ENCODE data around the gene ZNF548. TPM values are rescaled to one million over a fixed set of nuclear protein-coding genes. Genes with fewer than 3 reads are reported as not detected.

The ZNF548 gene
- total and polyA plus RNA-seq, 2 donors (not counting 1 experiment from before 2014, with no cell fraction given) = 52.5 to 83.8 TPM

DNA sequence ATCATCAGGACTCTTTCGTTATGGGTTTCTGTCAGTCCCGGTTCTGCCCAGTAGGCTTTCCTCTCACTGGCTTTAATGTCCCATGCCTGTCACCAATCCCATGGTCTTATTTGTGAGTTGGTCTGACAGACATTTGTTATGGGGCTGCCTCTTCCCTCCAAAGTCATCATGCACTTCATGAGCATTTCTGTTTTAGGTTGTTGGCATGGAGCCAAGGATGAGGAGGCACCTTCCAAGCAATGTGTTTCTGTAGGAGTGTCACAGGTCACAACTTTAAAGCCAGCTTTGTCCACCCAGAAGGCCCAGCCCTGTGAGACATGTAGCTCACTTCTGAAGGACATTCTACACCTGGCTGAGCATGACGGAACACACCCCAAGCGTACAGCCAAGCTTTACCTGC lies 29.8 kb downstream of the ZNF548 start:
- Histone ChIP-seq H3K27me3 (replicated peaks in 1 of 4; ENCODE audit: control extremely low read depth in 1 of 4, control insufficient read depth in 3 of 4, insufficient read depth in 4 of 4, low read length in 3 of 4) (no peaks in the 10 kb centered on the region), H3K4me3 (ENCODE audit: control extremely low read depth in 1 of 5, extremely low read depth in 1 of 5, insufficient read depth in 1 of 5, low read depth in 2 of 5, low read length in 4 of 5) (no peak overlapping the region), H3K4me1 (ENCODE audit: control insufficient read depth in 2 of 2, insufficient read depth in 2 of 2, low read length in 2 of 2) (no peaks in the 10 kb centered on the region), H3K9me3 (ENCODE audit: control extremely low read depth in 1 of 3, control insufficient read depth in 2 of 3, insufficient read depth in 1 of 3, low read length in 2 of 3) (peaks cover 2 to 26% (median 23%) of the 10 kb centered on the region in 3 donors), H2AFZ (ENCODE audit: insufficient read depth, low read depth, low read length, poor library complexity, severe bottlenecking) (no peak overlapping the region), H3K4me2 (replicated peaks; ENCODE audit: low read depth, low read length, poor library complexity, severe bottlenecking) (no peak overlapping the region), H3K36me3 (replicated peaks in 1 of 2; ENCODE audit: control extremely low read depth in 1 of 2, control insufficient read depth in 1 of 2, extremely low read depth in 1 of 2, insufficient read depth in 2 of 2, low read length in 1 of 2) (peaks cover 27 to 49% of the 10 kb centered on the region in 2 experiments), H3K79me2 (ENCODE audit: control insufficient read depth, insufficient read depth, low read length) (peaks cover 28% of the 10 kb centered on the region), H3K9ac (ENCODE audit: low read length) (no peak overlapping the region), H4K20me1 (ENCODE audit: control insufficient read depth, insufficient read depth, low read length, poor library complexity, severe bottlenecking) (peaks cover 8% of the 10 kb centered on the region), H3K27ac (ENCODE audit: low read length in 2 of 2) (no peak overlapping the region)
- Mint-ChIP-seq H3K4me1 (peaks cover 2% of the 10 kb centered on the region), H3K4me3 (no peak overlapping the region), H3K27ac (no peak overlapping the region), H3K27me3 (no peaks in the 10 kb centered on the region), H3K9me3 (ENCODE audit: insufficient read depth) (peaks cover 10% of the 10 kb centered on the region)
- ChIA-PET POLR2A (no interaction called here), CTCF (no interaction called here)
- DNase-seq (no peak), ATAC-seq (ENCODE audit: low read depth) (no peak)
- intact Hi-C loops (cut with micrococcal nuclease) = no loop called here
- TF ChIP-seq EZH2 (IDR thresholded peaks at IDR 0.05; ENCODE audit: borderline replicate concordance, insufficient read depth, low read depth, low read length, poor library complexity, severe bottlenecking) (no peak), CTCF (IDR thresholded peaks at IDR 0.05) (no peak)
- 100% methylated on average over 3 of the region's 4 CpGs for WGBS (ENCODE audit: insufficient coverage)

DNA sequence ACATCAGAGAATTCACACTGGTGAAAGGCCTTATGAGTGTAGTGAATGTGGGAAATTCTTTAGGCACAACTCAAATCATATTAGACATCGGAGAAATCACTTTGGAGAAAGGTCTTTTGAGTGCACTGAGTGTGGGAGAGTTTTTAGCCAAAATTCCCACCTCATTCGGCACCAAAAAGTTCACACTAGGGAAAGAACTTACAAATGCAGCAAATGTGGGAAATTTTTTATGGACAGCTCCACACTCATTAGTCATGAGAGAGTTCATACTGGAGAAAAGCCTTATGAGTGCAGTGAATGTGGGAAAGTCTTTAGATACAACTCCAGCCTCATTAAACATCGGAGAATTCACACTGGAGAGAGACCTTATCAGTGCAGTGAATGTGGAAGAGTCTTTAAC lies 31.4 kb downstream of the ZNF548 start:
- WGBS (ENCODE audit: insufficient coverage) = no CpG with 5 or more reads among the region's 3 CpGs
- Histone ChIP-seq H3K79me2 (ENCODE audit: control insufficient read depth, insufficient read depth, low read length) (peaks cover 12% of the 10 kb centered on the region), H3K36me3 (replicated peaks in 1 of 2; ENCODE audit: control extremely low read depth in 1 of 2, control insufficient read depth in 1 of 2, extremely low read depth in 1 of 2, insufficient read depth in 2 of 2, low read length in 1 of 2) (peaks cover 24 to 37% of the 10 kb centered on the region in 2 experiments), H3K9me3 (ENCODE audit: control extremely low read depth in 1 of 3, control insufficient read depth in 2 of 3, insufficient read depth in 1 of 3, low read length in 2 of 3) (peaks cover 2 to 36% (median 23%) of the 10 kb centered on the region in 3 donors), H3K9ac (ENCODE audit: low read length) (no peak overlapping the region), H4K20me1 (ENCODE audit: control insufficient read depth, insufficient read depth, low read length, poor library complexity, severe bottlenecking) (no peaks in the 10 kb centered on the region), H3K4me2 (replicated peaks; ENCODE audit: low read depth, low read length, poor library complexity, severe bottlenecking) (no peak overlapping the region), H3K27ac (ENCODE audit: low read length in 2 of 2) (no peak overlapping the region), H3K4me3 (ENCODE audit: control extremely low read depth in 1 of 5, extremely low read depth in 1 of 5, insufficient read depth in 1 of 5, low read depth in 2 of 5, low read length in 4 of 5) (no peak overlapping the region), H3K4me1 (ENCODE audit: control insufficient read depth in 2 of 2, insufficient read depth in 2 of 2, low read length in 2 of 2) (no peaks in the 10 kb centered on the region), H3K27me3 (replicated peaks in 1 of 4; ENCODE audit: control extremely low read depth in 1 of 4, control insufficient read depth in 3 of 4, insufficient read depth in 4 of 4, low read length in 3 of 4) (no peaks in the 10 kb centered on the region), H2AFZ (ENCODE audit: insufficient read depth, low read depth, low read length, poor library complexity, severe bottlenecking) (no peak overlapping the region)
- TF ChIP-seq CTCF (IDR thresholded peaks at IDR 0.05) (no peak), EZH2 (IDR thresholded peaks at IDR 0.05; ENCODE audit: borderline replicate concordance, insufficient read depth, low read depth, low read length, poor library complexity, severe bottlenecking) (no peak)
- ATAC-seq (ENCODE audit: low read depth) (no peak), DNase-seq (no peak)
- H3K4me1 Mint-ChIP-seq = no peaks in the 10 kb centered on the region
- H3K4me3 Mint-ChIP-seq = no peak overlapping the region
- no peak overlapping the region for H3K27ac Mint-ChIP-seq
- peaks cover 10% of the 10 kb centered on the region for H3K9me3 Mint-ChIP-seq (ENCODE audit: insufficient read depth)
- ChIA-PET CTCF (no interaction called here), POLR2A (no interaction called here)
- intact Hi-C loops (cut with micrococcal nuclease) = no loop called here
- no peaks in the 10 kb centered on the region for H3K27me3 Mint-ChIP-seq

Data from B cell (primary cell).